Mesenteric fat pad (tissue), 1 donor: ENCODE measurements around the gene ARIH2. TPM values are rescaled to one million over a fixed set of nuclear protein-coding genes. Genes with fewer than 3 reads are reported as not detected.

ENCODE experiments used
- microRNA-seq: library from miRNA; unstranded; fragments of <30 nt; microRNA quantifications from one replicate; pipeline ENCODE4 v1.2.0, GENCODE V29; 2020; ENCODE audit warnings: borderline number of aligned reads
- total RNA-seq: library from RNA; stranded (reverse); fragmentation: NEBNext Ultra II Directional; extraction: Animal tissue kit (Norgen Biotek cat#: 25700); gene quantifications from one replicate; pipeline ENCODE4 v1.2.1, GENCODE V29; 2021
- donor health status: DM: yes; HTN: yes; CAD: no.

Gene ARIH2
- total RNA-seq, 1 donor from 2014 or later: 92.3 TPM

Small RNA genes lying within 50 kb of the gene (microRNA-seq; reads per million reads assigned to microRNA genes)
- gene MIR191 (8,482 reads per million, percentile 93 among the genes with 10 or more reads in this experiment), gene MIR425 (1,114 reads per million, percentile 79 among the genes with 10 or more reads in this experiment)

Other genes starting within 250 kb of the ARIH2 start
- 19.9 TPM for gene NCKIPSD, start 232.9 kb upstream of the ARIH2 start, total RNA-seq
- gene IP6K2, start 201.6 kb upstream of the ARIH2 start, total RNA-seq: 40.4 TPM
- gene PRKAR2A, start 71.0 kb upstream of the ARIH2 start, total RNA-seq: 72.1 TPM
- 46.1 TPM for gene SLC25A20, start 20.0 kb upstream of the ARIH2 start, total RNA-seq
- gene P4HTM, start 71.4 kb downstream of the ARIH2 start, total RNA-seq: 16.2 TPM
- gene WDR6, start 88.5 kb downstream of the ARIH2 start, total RNA-seq: 104 TPM
- 16.0 TPM for gene DALRD3, start 99.7 kb downstream of the ARIH2 start, total RNA-seq
- 102 TPM for gene NDUFAF3, start 103.3 kb downstream of the ARIH2 start, total RNA-seq
- 123 TPM for gene IMPDH2, start 110.6 kb downstream of the ARIH2 start, total RNA-seq
- 96.9 TPM for gene QRICH1, start 175.2 kb downstream of the ARIH2 start, total RNA-seq
- gene QARS1, start 185.9 kb downstream of the ARIH2 start, total RNA-seq: 167 TPM
- 45.0 TPM for gene USP19, start 202.0 kb downstream of the ARIH2 start, total RNA-seq
- gene LAMB2, start 214.2 kb downstream of the ARIH2 start, total RNA-seq: 310 TPM
- gene CCDC71, start 247.5 kb downstream of the ARIH2 start, total RNA-seq: 19.4 TPM